IPS-NIHi11 (cell line): ENCODE data around the gene PLA2G4F.

Experiments
- DNase-seq: peaks from one replicate; pipeline ENCODE4 v3.0.0; 2012; ENCODE audit warnings: mixed read lengths, low spot score

The PLA2G4F gene

DNA sequence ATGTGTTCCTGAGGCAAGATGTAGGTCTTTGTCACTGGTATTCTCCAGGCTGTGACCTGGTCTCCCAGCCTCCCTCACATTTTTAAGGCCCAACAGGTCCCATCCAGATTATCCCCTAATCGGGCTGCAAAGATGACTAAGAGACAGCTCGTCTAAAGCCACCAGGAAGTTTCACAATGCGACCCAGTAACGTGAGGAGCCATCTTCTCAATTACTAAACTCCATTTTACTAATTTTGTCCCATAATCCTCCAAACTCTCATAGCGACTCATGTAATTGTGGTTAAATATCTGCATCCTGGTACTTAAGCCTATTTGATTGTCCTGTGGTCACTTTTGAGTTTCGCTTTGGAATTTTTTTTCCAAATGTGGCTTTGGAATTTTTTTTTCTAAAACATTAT lies 8.7 kb upstream of the PLA2G4F start:
- DNase-seq = no peak

DNA sequence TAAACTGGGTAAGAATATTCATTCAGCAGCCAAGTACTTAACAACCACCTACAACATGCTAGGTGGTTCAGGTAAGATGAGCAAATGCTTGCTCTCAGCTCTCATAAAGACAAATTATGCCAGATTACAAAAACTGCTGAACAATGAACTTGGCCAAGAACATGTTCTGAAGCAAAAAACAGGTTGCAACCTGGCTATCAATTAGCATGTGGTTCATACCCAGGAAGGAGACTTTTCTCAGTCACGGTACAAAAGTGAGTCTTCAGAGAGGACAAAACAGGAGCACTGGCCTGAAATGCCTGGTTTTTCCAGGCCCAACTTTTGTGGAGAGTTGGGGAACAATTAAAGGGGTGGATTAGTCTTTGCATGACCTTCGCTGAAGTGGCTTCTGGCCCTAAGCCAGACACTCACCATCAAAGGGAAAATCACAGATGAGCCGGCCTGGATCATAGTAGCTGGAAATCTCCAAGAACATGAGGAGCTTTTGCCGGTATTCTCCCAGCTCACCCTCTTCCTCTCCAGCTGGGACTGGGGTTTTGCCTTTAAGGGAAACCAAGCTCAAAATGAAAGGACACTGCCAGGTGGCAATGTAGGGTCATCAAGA lies 7.6 kb upstream of the PLA2G4F start:
- DNase-seq = no peak

DNA sequence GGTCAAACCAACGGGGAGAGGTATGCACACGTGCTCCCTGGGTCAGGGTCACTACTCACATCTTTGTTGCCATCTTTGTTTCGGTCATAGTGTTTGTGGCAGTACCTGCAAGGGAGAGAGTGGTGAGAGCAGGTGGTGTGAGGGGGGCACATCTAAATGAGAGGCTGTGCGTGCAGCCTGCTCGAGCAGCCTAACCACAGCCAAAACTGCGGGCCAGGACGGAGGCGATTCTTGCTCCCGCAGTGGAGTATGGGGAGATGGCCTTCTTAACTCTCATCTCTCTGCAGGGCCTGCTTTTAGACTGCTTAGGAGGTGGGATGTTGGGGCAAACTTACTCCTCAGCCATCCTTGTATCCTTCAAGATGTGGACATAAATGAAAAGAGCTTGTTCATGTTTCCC lies 6.9 kb upstream of the PLA2G4F start:
- no peak for DNase-seq

DNA sequence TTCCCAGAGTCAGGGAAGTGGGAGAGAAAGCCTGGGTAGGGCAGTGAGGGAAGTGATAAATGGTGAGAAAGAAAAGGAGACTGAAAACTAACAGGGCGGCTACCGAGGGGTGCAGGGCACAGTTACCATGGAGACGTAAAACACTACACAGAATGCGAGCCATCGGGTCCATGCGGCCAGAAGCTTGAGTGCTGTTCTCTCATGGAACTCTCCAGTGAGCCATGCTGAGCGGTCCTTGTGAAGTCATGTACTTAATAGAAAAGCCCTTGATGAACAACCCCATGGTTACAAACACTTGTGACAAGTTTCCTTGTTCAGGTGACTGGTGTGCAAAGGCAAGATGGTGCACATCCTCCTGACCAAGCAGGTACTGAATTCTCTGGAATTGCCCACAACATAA lies 3.7 kb upstream of the PLA2G4F start:
- DNase-seq = no peak

DNA sequence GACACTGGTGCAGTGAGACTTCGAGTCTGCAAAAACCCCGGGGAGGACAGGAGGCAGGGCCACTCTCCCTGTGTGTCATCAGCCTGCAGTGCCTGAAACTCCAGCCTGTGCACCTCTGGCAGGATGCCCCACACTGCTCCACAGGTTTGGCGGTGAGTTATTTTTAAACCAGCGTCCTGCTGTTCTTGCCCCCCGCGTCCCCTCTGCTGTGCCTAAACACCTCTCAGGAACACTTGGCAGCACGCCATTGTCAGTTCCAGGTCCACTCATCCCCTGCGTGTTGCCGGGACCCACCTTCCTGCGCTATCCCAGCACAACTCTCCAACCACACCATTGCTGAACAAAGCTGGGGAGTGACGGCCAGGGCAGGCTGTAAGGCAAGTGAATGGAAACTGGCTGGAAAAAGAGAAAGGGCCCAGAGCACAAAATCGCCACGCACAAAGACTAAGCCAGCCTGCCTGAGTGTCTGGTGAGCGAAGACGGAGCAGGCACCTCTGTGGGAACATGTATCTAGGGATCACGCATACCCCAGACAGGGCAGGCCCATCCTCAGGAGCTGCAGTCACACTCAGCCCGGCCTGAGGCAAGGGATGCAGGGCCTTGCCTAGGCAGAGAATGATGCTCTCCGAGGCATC lies 3.1 kb upstream of the PLA2G4F start:
- no peak for DNase-seq

DNA sequence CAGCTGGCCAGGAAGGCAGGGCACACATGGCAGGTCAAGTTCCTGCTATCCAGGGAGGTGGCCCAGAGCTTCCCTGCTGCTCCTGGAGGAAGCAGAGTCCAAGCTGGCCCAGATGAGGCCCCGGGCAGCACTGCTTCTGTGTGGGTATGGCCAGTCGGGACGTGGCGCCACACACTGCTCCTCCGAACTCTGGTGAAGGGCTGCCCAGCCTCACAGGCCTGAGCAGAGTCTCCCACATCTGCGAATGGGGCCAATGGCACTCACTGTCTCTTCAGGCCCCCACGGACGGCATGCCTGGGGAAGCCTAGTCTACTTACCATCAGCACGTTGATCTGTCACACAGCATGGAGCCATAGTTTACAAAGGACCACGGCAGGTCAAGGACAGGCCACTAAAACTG lies 2.5 kb upstream of the PLA2G4F start:
- DNase-seq = no peak

DNA sequence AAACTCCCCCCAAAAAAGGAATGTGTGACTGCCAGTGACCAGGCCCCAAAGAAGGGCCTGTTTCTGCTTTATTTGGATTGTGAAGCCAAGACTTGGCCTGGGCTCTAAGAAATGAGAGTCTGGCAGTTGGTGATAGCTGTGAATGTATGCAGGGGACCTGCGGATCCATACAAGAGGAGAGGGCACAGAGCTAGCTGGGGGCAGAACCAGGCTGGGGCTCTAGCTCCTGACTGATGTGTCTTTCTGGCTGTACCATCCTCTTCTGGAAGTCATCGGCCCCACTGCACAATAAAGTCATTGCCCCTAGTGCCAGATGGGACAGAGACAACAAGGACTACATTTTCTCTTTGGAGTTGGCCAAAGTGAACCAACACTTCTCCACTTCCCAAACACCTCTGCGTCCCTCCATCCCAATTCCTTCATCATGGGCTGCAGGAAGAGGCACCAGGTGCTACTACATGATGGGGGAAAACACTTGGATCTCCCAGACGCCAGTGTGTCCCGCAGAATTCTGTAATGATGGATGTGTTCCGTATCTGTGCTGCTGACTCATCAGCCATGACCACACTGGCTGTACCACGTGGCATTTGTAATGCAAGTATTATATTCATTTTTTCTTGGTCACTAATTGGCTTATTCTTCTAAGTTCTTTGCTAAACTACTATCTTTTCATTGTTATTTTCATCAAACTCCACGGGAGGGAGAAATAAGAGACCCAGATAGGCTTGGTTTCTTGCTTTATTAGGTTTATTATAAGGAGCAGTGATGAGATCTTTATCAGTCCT lies 1.7 kb upstream of the PLA2G4F start:
- DNase-seq = no peak

DNA sequence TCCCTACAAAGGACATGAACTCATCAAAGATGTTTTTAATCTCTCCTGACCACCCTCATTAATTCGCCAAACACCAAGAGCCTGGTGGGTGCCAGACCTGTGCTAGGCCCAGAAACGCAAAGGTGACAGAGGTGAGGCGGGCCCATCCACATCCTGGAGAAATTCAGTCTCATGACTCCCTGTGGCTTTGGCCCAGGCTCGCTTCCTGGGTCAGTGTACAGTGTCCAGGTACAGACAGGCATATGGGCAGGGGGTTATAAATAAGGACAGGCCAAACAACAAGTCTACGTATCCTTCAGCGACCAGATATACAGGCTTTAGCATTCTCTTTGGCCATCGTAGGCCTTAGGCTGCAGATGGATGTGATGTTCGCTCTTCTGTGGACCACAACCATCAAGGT lies 945 bp upstream of the PLA2G4F start:
- DNase-seq = no peak

DNA sequence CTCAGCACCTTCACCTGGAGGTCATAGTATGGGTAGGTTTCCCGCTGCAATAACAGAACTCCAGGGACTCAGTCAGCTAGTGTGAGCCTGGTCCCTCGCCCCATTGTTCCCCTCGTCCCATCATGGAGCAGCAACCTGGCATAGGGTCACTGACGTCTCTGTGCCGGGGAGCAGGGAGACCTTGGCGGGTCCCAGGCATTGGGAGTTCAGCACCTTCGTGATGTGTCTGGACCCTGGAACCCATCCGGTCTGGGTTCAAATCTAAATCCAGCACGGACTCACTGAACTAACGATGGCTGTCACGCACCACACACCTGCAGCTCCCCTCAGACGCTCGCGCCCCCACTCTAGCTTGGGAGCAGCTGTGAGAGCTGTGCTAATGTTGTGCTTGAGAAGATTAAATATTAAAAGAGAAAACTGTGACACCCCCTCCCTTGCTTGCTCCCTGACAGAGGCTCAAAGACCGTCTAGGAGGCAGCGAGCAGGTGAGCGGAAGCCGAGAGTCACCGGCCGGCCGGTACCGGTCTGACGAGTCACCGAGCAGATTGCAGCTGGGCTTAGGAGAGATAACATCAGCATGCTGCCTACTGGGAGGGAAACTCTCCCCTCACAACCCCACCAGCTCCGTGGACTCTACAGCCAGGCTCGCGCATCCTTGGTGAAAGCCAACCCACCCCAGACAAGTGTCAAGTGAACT lies 742 bp downstream of the PLA2G4F start:
- no peak for DNase-seq

DNA sequence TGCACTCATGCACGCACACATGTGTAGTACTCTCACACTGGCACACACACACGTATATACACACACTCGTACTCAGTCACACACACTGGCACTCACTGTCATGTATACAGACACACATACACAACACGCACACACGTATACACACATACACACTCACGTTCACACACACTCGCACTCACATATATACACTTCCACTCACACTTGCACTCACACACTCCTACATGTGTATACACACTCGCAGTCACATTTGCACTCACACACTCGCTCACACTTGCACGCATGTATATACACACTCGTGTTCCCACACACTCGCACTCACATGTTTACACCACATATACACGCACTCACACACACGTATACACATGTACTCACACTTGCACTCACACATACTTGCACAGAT lies 1.5 kb downstream of the PLA2G4F start:
- no peak for DNase-seq

DNA sequence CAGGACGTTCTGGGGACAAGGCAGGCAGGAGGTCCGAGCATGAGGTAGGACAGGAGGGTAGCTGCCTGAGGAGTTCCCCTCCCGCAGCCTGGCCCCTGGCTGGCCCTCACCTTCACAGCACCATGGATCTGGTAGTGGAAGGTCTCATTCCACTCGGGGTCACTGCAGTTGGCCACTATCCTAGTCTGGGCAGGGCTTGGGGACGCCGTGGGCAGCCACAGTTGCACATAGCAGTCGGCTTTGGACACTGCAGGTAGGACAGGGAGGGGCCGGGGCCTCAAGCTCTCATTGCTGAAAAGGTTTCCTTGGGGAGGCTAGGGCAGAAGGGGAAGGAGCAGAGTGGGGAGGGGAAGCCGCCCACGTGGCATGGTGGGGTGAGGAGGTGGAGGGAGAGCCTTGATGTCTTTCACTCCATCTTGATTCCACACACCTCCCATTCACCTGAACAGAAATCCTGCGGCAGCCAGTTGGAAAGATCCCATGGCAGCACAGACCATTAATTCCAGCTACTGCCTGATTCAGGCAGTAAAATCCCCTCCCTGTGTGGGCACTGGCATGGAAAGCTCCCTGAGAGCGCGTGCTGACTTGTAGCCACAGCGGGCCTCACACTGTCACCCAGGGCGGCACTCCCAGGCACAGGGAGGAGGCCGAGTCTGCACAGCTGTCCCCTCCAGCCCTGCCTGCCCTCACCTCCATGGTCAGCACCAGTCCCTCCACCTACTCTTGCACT lies 2.1 kb downstream of the PLA2G4F start:
- DNase-seq = no peak

DNA sequence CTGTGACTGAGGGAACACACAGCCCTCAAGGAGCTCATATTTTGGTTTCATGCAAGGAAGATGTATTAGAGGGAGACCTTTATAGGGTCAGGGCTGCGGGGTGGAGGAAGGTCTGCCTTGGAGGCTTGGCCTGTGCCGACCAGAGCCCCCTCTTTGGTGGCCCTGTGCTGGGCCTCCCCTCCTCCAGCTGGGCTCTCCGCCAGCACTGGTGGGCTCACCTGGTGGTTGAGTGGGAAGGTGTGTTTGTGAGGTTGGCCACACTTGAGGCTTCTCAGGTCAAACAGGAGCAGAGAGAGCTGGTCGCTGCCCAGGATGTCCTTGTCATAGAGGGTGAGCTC lies 2.6 kb downstream of the PLA2G4F start:
- no peak for DNase-seq

DNA sequence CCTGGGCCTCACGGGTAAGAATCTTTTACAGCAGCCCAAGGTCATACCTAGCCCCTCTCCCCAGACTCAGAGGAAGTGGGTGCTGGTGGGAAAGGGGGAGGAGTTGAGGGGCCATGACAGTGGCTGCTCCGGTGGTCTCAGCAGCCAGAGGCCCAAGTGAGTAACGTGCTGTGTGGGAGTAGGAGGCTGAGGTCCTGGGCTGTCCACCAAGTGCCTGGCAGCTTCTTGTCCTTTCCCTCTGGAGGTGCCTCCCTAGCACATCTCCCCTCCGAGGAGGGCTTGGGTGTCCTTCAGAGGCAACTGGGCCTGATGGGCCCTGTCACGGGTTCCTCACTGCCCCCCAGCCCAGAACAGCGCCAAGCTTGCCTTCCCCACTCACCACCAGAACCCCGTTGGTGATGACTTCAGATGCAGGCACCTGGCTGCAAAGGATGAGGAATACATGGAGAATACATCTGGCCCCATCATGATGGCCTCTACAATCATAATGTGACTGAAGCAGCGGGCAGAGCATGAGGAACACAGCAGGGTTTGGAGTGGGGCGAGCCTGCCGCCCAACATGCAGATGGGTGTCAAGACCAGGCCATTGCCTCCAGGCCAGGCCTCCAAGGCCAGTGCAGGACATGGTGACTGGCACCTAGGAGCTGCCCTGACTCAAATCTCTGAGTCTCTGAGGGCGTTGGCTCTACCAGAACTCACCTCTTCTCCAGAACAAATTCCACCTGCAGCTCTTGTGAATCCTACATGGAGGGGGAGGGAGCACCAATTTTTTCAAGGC lies 3.3 kb downstream of the PLA2G4F start:
- no peak for DNase-seq

DNA sequence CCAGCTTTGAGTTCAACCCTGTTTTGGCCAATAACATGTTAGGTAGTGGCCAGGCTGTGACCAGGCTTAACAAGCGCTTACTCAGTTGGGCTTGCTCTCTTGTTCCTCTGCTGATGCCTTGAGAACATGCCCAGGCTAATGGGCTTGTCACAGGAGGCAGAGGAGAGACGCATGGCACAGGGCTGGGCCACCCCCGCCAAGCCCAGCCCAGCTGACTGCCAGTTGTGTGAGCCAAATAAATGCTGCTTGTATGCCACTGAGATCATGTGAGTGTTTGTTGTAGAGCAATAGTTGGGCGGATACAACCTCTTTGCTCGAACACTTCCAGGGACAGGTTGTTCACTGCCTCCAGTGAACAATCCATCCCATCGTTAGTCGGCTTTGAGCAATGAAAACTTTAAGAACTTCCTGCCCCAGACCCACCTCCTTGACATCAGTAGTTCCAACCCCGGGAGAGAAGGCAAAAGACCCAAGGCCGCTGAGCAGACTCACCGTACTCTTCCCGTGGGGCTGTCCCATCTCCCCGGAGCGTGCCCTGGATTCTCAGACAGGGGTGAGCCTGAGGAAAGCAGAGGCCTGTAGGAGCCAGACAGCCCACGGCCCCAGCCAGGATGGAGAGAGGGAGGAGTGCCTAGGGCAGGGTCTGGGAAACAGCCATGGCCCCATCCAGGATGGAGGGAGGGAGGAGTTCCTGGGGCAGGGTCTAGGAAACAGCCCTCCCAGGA lies 4.1 kb downstream of the PLA2G4F start:
- no peak for DNase-seq

DNA sequence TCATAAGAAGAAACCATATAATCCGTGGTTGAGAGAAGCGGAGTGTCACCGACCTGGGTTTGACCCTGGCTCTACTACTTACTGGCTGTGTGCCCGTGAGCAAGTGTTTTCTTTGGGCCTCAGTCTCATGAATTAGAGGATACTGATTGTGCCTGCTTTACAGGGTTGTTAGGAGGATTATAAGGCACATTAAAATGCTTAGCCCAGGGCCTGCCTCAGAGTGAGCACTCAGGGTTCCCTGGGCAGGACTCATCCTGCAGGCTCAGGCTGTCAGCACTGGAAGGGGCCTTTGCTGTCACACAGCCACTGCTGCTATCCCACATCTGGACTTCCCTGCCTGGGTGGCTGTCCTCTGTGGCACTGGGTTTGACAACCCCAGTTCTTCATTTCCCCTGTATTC lies 4.7 kb downstream of the PLA2G4F start:
- DNase-seq = no peak

DNA sequence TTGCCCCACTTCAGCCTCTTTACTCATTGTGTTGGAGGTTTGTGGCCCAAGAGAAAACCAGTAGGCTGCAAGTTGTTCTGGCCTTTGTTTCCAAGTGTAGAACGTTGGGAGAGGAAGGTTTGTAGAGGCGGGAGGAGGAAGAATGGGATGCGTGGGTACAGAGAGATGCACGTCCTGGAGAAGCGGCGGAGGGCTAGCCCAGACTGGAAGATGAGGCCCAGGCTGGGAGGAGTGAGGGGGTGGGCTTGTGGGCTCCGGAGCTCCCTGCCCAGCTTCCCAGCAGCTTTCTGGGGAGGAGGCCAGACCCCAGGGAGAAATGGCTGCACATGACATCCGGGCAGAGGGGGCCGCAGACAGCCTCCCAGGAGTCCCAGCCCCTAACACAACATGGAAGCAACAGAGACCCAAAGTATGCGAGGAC lies 5.3 kb downstream of the PLA2G4F start:
- no peak for DNase-seq

DNA sequence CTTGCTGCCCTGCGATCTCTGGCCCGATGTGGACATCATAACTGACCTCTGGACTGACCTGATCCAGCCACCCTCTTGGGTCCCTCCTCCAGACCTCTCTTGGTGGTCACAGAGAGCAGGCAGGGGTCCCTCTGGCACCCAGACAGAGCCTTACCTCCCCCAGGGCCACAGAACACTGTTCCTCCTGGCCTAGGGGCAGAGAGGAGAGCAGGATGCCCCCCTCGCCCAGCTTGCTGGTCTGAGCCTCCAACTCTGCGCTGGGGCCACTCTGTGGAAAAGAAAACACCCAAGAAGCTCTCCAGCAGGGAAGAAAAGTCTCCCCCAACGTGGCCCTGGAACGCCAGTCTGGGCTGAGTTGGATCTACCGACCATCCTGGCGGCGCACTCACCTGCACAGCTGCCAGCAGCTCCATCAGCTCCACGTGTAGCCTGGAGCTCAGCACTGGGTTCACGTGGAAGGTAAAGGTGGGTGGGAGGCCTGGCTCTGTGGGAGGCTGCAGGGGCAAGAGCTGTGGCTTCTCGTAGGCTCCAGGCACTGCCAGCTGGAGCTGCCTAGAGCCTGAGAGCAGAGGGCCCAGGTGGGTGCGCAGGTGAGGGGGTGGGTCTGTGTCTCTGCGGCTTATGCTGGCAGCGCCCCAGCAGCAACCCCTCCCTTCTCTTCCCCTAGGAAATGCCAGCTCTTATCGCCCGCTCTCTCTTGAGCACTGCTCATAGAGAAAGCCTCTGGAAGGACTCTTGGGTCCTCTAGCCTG lies 6.0 kb downstream of the PLA2G4F start:
- DNase-seq = no peak

DNA sequence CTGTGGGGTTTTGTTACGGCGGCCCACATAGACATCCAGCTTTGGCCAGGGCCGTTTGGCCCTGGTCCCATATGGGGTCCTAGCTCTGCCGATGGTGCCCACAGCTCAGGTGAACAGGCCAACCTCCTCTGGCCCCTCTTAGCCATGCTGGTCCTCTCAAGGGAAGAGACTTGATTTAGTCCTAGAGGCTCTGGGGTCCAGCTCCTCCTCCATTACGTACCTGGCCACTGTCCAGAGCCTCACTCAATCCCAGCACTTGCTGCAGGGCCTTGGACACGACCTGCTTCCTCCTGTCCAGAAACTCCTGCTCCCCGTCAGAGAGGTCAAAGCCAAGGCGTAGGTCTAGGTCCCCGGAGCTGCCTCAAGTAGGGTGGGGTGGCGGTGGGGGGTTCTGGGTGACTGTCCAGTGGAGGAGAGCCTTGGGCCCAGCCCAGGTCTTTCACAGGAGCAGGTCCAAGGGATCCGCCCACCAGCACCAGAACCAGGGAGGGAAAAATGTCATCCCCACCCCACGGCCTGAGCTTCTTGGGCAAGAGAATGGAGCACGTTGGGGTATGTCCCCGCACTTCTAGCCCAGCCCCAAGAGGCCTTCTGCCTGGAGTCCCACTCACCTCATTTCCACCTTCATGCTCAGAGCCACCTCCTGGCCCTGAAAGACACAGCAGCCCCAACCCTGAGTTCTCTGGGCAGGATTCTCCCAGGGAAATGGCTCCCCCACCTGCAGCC lies 6.8 kb downstream of the PLA2G4F start:
- DNase-seq = peak; percentile 54

DNA sequence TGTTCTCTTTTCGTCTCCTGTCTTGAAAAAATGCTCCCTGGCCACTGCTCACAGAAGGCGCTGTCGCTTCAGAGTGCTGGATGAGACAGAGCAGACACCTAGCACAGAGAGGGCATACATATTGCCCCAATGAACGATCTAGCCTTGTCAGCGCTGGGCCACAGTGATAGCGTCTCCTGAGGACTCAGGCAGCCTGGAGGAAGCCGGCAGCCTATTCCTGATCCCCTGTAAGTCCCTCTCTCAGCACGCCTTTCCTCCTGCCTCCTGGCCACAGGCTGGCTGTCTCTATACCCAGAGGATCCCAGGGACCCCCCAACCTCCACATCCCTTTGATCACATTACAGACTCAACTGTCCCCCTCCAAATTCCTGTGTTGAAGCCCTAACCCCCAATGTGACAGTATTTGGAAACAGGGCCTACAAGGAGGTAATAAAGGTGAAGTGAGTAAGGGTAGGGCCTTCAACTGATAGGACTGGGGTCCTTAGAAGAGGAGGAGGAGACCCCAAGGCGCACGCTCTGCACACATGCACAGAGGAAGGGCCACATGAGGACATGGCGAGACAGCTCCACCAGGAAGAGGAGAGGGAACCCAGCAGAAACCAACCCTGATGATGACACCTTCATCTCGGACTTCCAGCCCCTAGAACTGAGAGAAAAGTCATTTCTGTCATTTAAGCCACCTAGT lies 7.5 kb downstream of the PLA2G4F start:
- DNase-seq = no peak
